Fibroblast of the aortic adventitia (primary cell): ENCODE results near the gene CD47. TPM values are rescaled to one million over a fixed set of nuclear protein-coding genes. Genes with fewer than 3 reads are reported as not detected.

Experiments used
- DNase-seq: peaks from one replicate; pipeline ENCODE4 v3.0.0-alpha.2; 2010; ENCODE audit warnings: low read depth
- H3K4me3 ChIP-seq: 2 replicates; pipeline ENCODE4 v1.5.1; 2011; ENCODE audit warnings: low read depth, mild to moderate bottlenecking, control low read depth, low read length, moderate library complexity
- total RNA-seq: library from RNA; depleted of rRNA; stranded (reverse); fragments of >200 nt; gene quantifications from 2 replicates; pipeline ENCODE4 v1.2.3, GENCODE V29; 2012; ENCODE audit warnings: low replicate concordance
- TF ChIP-seq, protein P1 (sequence below): IDR thresholded peaks from 2 replicates; pipeline ENCODE4 v1.5.1; 2011; ENCODE audit warnings: mild to moderate bottlenecking, low read length, control low read depth, inconsistent platforms; ENCODE audit not compliant: insufficient read depth

The CD47 gene
- total RNA-seq, 1 donor: 113 TPM

- DNase-seq: no peak
- no peak overlapping the region for H3K4me3 ChIP-seq
- TF ChIP-seq, protein P1, sequence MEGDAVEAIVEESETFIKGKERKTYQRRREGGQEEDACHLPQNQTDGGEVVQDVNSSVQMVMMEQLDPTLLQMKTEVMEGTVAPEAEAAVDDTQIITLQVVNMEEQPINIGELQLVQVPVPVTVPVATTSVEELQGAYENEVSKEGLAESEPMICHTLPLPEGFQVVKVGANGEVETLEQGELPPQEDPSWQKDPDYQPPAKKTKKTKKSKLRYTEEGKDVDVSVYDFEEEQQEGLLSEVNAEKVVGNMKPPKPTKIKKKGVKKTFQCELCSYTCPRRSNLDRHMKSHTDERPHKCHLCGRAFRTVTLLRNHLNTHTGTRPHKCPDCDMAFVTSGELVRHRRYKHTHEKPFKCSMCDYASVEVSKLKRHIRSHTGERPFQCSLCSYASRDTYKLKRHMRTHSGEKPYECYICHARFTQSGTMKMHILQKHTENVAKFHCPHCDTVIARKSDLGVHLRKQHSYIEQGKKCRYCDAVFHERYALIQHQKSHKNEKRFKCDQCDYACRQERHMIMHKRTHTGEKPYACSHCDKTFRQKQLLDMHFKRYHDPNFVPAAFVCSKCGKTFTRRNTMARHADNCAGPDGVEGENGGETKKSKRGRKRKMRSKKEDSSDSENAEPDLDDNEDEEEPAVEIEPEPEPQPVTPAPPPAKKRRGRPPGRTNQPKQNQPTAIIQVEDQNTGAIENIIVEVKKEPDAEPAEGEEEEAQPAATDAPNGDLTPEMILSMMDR: no peak
These were observed 8.4 kb upstream of the CD47 start for GRCh38 chr3:108099244-108099643.

DNA sequence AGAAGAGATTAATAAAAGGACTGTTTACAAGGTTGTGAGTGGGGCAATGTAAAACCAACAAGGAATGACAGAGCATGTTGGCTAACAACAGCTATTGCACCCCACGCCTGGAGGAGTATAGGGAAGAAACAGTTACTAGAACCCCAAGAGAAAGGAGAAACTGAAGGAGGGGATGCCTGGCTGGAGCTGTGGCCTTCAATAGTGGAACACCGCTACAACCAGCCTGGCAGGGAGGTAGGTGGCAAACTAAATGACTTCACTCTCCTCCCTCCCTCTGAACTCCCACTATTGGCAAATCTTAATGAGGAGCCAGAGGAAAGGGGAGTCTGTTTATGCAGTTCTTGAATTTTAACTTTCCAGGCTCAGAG is 7.2 kb upstream of the CD47 start:
- TF ChIP-seq, protein P1: no peak
- DNase-seq: no peak
- no peak overlapping the region for H3K4me3 ChIP-seq

GRCh38 chr3:108097322-108098002 is 6.6 kb upstream of the CD47 start:
- TF ChIP-seq, protein P1: no peak
- DNase-seq: no peak
- no peak overlapping the region for H3K4me3 ChIP-seq

GRCh38 chr3:108096532-108097321 is 5.9 kb upstream of the CD47 start:
- no peak overlapping the region for H3K4me3 ChIP-seq
- no peak for DNase-seq
- TF ChIP-seq, protein P1: no peak

- no peak for DNase-seq
- TF ChIP-seq, protein P1: no peak
- H3K4me3 ChIP-seq: no peak overlapping the region
These were observed 2.8 kb upstream of the CD47 start for GRCh38 chr3:108093616-108094015.

DNA sequence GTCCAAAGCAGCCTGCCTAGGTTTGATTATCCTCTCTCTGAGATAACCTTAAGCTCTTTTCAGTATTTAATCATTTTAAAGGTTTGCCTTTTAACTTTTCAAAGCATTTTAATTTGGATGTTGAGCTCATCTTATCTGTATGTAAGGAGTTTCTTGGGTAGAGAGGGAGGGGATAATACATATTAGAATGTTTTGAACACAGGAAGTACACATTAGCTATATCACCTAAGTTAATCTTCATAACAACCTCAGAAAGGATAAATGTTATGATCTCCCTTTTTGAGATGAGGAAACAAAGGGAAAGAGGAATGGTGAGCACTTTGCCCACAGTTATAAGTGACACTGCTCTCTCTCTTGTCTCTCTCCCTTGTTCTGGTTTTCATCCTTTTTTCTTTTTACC is 2.2 kb upstream of the CD47 start:
- H3K4me3 ChIP-seq: no peak overlapping the region
- TF ChIP-seq, protein P1: no peak
- DNase-seq: no peak

- DNase-seq: no peak
- TF ChIP-seq, protein P1: no peak
- no peak overlapping the region for H3K4me3 ChIP-seq
These were observed 1.7 kb upstream of the CD47 start for GRCh38 chr3:108092501-108092900.
